GM19397 (cell line): ENCODE results near the gene DISP2.

Source experiments
- ATAC-seq: cut with Tn5 transposase; IDR thresholded peaks from one replicate; pipeline ENCODE4 v1.9.1; 2021; ENCODE audit warnings: mild to moderate bottlenecking, moderate library complexity; ENCODE audit not compliant: unreplicated experiment

DISP2 gene

GRCh38 chr15:40357723-40358470 lies at the start of gene DISP2:
Gene DISP2, plus strand, starts transcription at chr15:40358219. Its CDS starts 103 bp downstream, at chr15:40358322.
- ATAC-seq = peak; percentile 87

GRCh38 chr15:40309344-40309862 lies 48.6 kb upstream of the DISP2 start:
- no peak for ATAC-seq

- ATAC-seq = no peak
Measured at GRCh38 chr15:40310001-40310959, 47.7 kb upstream of the DISP2 start.

GRCh38 chr15:40310993-40311392 lies 47.0 kb upstream of the DISP2 start:
- no peak for ATAC-seq

GRCh38 chr15:40312370-40313158 lies 45.5 kb upstream of the DISP2 start:
- ATAC-seq = no peak

- no peak for ATAC-seq
Measured at GRCh38 chr15:40313531-40314398, 44.3 kb upstream of the DISP2 start.

GRCh38 chr15:40314723-40315276 lies 43.2 kb upstream of the DISP2 start:
- no peak for ATAC-seq

- ATAC-seq = no peak
Measured at GRCh38 chr15:40316931-40317330, 41.1 kb upstream of the DISP2 start.

- ATAC-seq = no peak
Measured at GRCh38 chr15:40317580-40317979, 40.4 kb upstream of the DISP2 start.

GRCh38 chr15:40320409-40320808 lies 37.6 kb upstream of the DISP2 start:
- ATAC-seq = no peak

- ATAC-seq = no peak
Measured at GRCh38 chr15:40320931-40321371, 37.1 kb upstream of the DISP2 start.

- no peak for ATAC-seq
Measured at GRCh38 chr15:40322531-40323238, 35.3 kb upstream of the DISP2 start.

- peak; percentile 86 for ATAC-seq
Measured at GRCh38 chr15:40323239-40323952, 34.6 kb upstream of the DISP2 start, which contains the start of gene INAFM2. Gene INAFM2, plus strand, starts transcription at chr15:40323692. Its CDS starts 364 bp downstream, at chr15:40324056.

- ATAC-seq = peak; percentile 7
Measured at GRCh38 chr15:40323953-40324937, 33.8 kb upstream of the DISP2 start.

- ATAC-seq = no peak
Measured at GRCh38 chr15:40325188-40325587, 32.8 kb upstream of the DISP2 start.

- no peak for ATAC-seq
Measured at GRCh38 chr15:40325700-40326099, 32.3 kb upstream of the DISP2 start.

- no peak for ATAC-seq
Measured at GRCh38 chr15:40327457-40327856, 30.6 kb upstream of the DISP2 start.
